Vagina (tissue), 2 donors: ENCODE data around the gene PRDM16.

Experiments
- POLR2A ChIP-seq, 2 donors: fragments of 450-650 bp; IDR thresholded peaks; one replicate each; pipeline ENCODE4 v1.6.1; 2017; ENCODE audit warnings: antibody characterized with exemption in 2 of 2, mild to moderate bottlenecking in 2 of 2, moderate library complexity in 2 of 2
- TF ChIP-seq, protein P1 (sequence below), 3 experiments: fragments of 450-650 bp in 2 of 3; fragments of 200-600 bp in 1 of 3; sonication (generic) in 1 of 3; IDR thresholded peaks; one replicate each; pipeline ENCODE4 v1.5.1; 2017 to 2019; ENCODE audit warnings: antibody characterized with exemption in 3 of 3, mild to moderate bottlenecking in 2 of 3, moderate library complexity in 2 of 3

DNA sequence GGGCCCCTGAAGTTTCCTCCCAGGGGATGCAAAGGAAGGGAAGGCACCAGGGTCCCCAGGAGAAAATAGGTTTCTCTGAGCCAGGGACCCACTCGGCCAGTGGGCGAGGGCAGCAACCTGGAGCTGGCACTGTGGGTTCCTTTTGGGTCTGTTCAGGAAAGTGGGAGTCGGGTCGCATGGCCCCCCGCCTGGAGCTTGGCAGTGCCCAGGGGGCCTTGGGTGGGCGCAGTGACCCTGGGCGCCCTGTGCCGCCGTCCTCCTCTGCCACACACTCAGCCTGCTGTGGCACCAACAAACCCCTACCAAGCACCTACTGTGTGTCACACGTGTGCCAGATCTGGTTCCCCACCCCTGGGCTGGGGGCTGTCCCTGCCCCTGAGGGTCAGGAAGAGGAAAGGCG is 296.0 kb downstream of the PRDM16 start:
- TF ChIP-seq, protein P1, sequence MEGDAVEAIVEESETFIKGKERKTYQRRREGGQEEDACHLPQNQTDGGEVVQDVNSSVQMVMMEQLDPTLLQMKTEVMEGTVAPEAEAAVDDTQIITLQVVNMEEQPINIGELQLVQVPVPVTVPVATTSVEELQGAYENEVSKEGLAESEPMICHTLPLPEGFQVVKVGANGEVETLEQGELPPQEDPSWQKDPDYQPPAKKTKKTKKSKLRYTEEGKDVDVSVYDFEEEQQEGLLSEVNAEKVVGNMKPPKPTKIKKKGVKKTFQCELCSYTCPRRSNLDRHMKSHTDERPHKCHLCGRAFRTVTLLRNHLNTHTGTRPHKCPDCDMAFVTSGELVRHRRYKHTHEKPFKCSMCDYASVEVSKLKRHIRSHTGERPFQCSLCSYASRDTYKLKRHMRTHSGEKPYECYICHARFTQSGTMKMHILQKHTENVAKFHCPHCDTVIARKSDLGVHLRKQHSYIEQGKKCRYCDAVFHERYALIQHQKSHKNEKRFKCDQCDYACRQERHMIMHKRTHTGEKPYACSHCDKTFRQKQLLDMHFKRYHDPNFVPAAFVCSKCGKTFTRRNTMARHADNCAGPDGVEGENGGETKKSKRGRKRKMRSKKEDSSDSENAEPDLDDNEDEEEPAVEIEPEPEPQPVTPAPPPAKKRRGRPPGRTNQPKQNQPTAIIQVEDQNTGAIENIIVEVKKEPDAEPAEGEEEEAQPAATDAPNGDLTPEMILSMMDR (IDR thresholded peaks at IDR 0.05) = no peak
- no peak for TF ChIP-seq POLR2A (IDR thresholded peaks at IDR 0.05)
